Gastrocnemius medialis (tissue), 4 donors: ENCODE results near the gene PLCB3.

Experiments used
- CTCF ChIP-seq, 5 experiments: fragments of 450-650 bp in 3 of 5; fragments of 200-600 bp in 2 of 5; sonication (generic) in 2 of 5; IDR thresholded peaks in 4 of 5; conservative IDR thresholded peaks in 1 of 5; 1 replicate in 4 of 5; 2 replicates in 1 of 5; pipeline ENCODE4 v1.5.1; 2016 to 2019; ENCODE audit warnings: antibody characterized with exemption in 5 of 5, mild to moderate bottlenecking in 3 of 5, moderate library complexity in 3 of 5
- POLR2A ChIP-seq, 2 donors: fragments of 450-650 bp; IDR thresholded peaks; one replicate each; pipeline ENCODE4 v1.6.1; 2017; ENCODE audit warnings: antibody characterized with exemption in 2 of 2, mild to moderate bottlenecking in 2 of 2, moderate library complexity in 2 of 2

DNA sequence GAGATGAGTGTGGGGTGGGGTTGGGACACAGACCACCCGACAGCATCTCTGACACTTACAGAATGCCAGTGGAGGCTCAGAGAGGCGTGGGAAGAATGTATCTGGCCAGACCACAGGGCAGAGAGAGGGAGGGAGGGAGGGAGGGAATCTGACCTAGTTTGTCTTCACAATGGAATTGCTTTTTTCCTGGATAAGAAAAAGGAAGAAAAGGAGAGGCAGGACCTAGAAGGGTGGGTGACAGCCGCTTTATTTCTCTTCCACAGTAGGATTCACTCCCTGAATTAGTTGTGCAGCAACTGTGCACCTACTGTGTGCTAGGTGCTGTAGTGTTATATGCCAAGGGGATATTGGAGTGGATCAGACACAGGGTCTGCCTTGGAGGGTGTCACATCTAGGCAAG lies 43.4 kb downstream of the PLCB3 start:
- TF ChIP-seq CTCF (IDR thresholded peaks at IDR 0.05 in 4 of 5, conservative IDR thresholded peaks at IDR 0.05 in 1 of 5) = no peak
- no peak for TF ChIP-seq POLR2A (IDR thresholded peaks at IDR 0.05)
